HG03520 (cell line): ENCODE data around the gene TEX12.
"Not testable (repeated sequence)": the region's sequence is repeated elsewhere in the genome, so short reads cannot be mapped to it uniquely, and the experiment has no call there.

ENCODE experiments used
- ATAC-seq: cut with Tn5 transposase; IDR thresholded peaks from one replicate; pipeline ENCODE4 v1.9.1; 2021; ENCODE audit warnings: mild to moderate bottlenecking, moderate library complexity; ENCODE audit not compliant: unreplicated experiment

TEX12 gene

DNA sequence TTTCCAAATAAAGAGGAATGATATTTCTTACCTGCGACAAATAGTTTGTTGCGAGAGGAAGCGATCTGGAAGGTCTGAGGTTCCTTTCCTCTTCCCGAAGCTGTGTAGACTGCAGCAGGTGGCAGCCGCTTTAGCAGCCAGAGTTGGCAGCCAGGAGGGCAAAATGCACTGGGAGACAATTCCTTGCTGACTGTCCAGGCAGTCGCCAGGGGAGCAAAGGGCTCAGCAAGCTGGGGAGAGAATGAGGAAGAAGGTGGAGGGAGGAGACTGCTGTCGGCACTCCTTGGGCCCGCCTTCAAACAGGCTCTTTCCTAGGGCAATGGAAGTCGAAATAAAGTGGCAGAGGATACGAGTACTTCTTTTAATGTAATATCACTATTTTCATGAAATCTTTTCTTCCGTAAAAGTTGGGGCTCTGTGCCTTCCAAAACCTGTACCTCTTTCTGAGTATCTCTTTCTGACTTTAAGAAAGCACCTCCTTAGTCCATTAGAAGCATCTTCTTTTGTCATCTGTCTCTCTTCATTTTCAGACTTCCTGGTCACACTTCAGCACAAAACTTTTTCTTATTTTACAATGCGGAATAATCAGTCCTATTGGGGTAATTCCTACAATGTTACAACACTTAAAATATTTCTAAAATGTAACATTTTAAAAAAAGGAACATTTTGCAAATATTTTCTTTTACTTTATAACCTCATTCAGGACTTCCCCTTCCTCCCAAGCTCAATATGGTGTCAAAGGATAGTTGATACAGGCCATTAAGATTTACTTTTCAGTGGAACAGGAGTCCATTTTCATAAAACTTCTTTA lies 3.1 kb upstream of the TEX12 start, which contains the start of gene IL18:
IL18 (minus strand) TSS at position 220 of the 811 bp plus-strand sequence. CDS start 9,041 bp downstream, outside the sequence.
- no peak for ATAC-seq

DNA sequence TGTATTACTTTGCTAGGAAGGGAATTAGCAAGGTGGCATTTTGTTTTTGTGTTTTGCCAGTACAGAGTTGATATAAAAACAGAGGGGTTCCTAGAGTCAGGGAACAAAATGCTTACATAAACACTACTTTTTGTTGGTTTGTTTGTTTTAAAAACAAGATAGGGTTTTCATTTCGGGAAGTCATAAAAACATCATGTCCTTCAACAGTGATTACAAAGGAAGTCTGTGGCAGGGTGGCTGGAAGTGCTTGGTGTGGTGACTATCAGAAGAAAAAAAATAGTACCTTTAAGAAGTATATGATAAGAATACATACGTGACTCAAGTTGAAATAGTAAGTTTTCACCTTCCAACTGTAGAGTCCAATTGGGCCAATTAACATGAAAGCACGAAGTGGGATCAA lies 2.1 kb upstream of the TEX12 start:
- no peak for ATAC-seq

DNA sequence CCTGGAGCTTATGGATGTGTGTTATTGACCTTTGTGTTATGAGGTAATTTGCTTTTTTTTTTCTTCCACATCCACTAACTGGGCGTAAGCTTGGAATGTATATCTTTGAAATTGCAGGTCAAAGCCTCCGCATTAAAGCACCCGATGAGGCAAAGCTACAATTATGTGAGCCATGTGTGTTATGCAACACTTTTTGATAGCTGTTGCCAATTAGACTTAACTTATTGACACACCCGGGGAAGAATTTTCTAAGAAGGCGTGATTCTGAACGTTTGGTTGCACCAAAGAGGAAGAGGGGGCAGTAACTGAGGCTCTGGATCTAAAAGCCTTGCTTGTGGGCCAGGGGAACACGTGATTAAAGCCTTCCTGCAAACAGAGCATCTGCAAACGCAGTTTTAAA lies 610 bp upstream of the TEX12 start:
- no peak for ATAC-seq

DNA sequence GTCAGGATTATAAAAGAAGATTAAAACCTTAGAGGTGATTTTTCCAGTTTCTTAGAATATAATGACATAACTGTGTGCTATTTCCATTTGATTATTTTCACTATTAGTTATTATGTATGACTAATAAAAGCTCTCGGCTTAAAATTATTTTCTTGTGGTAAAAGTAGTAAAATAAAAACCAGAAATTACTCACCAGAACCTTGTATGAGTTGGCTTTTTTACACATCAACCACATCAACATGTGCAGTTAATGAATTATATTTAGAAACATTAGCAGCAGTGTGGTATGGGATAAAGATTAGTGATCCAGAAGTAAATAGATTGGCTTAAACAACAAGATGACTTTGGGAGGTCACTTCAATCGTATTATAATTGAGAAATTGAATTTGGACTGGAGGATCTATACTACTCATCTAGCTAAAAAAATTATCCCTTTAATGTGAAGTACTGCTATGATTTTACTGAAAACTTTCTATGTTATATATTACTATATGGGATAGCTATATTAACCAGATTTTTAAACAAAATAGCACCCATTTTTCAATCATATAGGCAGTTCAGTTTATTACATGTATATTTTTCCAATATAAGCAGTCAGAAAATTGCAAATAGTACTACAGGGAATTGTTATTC lies 5.3 kb downstream of the TEX12 start:
- ATAC-seq: peak; percentile 50

DNA sequence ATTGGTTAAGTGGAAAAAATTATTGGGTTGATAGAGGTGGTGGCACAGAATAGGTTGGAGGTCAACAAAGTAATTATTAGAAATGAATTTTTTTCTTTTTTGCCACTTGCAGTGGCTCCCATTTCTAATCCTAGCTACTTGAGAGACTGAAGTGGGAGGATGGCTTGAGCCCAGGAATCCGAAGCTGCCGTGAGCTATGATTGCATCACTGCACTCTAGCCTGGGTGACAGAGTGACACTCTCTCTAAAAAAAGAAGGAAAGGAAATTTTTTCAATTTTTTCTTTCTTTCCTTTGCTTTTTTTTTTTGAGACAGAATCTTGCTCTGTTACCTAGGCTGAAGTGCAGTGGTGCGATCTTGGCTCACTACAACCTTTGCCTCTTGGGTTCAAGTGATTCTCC lies 6.0 kb downstream of the TEX12 start:
- no peak for ATAC-seq

DNA sequence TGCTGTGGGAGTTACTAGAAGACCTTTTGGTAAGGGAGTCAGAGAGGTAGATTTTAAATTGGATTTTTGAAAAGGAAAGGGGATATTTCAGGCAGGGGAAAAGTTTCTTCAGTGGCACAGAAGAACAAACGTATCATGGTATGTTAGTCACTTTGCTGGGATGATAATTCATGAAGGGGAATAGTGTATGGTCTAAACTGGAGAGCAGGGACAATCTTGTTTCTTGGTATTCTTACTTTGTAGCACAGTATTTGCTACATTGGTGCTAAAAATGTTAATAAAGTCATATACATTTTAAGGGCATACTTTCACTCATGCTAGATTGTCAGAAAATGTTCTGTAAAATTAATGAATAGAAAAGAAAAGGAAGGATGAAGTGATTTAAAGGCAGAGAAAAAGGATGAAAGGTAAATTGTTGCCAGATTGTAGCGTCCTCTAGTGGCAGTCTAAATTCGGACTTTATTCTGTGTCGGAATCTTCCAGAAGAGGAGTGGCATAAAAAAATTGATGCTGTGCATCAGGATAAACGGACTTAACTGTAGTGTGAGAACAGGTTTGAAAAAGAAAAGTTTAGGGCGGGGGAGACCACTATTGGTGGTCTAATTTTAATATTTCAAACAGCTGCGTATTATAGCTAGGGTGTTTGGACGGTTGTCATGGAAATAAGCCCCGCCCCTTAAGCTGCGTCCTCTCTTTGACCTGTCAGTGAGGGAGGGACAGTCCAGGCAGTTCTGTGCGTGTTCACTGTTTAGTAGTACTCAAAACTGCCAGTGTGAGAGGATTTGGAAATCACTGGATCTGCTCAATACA lies 7.8 kb downstream of the TEX12 start, which contains the start of gene BCO2:
BCO2 (plus strand) TSS at position 724 of the 810 bp plus-strand sequence. CDS start 90 bp downstream, outside the sequence.
- ATAC-seq: no peak

DNA sequence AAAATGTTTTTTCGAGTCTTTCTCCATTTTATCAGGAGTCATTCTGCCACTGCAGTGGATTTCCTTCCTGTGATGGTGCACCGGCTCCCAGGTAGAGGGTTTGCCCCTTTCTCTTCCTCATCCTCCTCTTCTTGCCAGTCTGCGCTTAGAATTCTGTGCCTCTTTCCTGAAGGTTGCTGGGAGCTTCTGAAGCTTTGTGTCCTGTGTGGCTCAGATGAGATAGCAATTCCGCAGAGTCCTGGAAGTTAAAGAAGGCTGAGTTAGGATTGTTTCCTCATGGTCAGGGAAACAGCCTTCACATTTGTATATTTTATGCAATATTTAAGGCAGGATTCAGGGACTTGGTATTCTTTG lies 8.4 kb downstream of the TEX12 start:
- ATAC-seq: no peak

DNA sequence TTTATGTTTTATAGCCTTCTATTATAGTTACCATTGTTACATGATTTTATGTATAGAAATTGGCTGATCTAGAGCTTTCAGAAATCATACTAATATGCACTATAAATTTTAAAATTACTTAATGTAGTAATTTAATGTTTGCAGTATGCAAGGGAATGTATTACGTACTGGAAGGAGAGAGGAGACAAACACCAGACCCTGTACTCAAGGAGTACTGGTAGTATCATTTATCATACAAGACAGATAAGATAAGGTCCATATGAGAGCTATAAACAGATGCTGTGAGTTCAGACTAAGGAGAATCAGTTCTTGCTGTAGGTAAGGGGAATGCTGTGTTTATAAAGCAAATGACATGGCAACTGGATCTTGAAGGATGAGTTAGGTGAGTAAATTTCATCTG lies 8.9 kb downstream of the TEX12 start:
- no peak for ATAC-seq

DNA sequence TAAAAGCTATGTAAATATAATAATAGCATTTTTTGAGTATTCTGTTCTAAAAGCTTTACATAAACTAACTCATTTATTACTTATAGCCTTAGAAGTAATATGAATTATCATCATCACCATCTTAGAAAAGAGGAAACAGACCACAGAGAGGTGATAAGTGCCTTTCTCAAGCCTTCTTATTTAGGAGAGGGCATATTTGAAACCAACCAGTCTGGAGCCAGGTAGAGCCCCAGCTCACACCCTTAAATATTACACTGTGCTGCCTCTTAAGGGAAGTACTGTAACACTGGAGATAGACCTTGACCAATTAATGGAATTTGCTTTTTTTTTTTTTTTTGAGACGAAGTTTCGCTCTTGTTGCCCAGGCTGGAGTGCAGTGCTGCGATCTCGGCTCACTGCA lies 10.4 kb downstream of the TEX12 start:
- ATAC-seq: no peak

DNA sequence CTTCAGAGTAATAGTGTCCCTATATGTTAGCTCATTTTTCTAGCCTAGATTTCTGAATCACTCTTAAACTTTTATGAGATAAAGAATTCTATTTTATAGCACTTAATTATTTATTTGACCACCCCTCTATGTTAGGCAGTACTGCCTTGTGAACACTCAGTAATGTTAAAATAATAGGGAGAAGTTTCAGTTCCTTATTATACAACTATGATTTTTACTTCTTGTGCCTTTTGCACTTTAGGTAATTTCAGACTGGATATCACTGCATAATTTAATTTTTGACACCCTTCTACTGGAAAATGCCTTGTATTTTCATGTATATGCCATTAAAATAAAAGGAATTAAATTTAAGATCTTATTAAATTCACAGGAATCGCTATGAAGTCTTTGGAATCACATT lies 11.3 kb downstream of the TEX12 start:
- no peak for ATAC-seq

DNA sequence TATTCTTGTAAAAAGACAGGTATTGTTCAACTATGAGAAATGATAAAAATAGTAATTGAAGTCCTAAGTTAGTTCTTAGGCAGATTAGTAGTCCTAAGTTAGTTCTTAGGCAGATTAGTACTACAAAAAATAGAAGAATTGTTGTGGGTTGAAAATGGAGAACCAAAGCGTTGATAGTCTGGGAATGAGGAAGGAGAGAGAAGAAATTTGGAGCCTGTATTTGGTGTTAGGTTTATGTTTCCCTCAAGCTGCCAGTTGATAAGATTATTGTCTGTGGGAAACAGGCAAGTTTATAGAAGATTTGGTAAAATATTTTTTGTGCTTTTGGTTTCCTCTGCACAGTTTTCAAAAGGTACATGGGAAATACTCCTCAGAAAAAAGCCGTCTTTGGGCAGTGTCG lies 11.8 kb downstream of the TEX12 start:
- no peak for ATAC-seq

DNA sequence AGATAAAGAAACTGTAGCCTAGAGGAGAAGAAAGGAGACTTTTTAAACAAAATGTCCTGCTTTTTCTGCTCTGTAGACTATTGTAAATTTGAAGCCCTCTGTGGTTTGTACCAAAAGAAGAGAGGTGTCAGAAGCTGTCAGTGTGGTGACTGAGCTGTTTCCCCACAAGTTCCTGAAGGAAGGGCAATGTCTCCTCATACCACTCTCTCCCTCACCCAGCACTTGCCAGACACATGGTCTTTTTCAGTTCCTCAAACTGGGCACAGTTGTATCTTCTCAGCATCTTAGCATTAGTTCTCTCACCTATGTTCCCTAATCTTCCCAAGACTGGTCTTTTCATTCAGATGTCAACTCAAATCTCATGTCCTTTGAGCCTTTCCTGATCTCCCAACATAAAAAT lies 12.4 kb downstream of the TEX12 start:
- no peak for ATAC-seq

DNA sequence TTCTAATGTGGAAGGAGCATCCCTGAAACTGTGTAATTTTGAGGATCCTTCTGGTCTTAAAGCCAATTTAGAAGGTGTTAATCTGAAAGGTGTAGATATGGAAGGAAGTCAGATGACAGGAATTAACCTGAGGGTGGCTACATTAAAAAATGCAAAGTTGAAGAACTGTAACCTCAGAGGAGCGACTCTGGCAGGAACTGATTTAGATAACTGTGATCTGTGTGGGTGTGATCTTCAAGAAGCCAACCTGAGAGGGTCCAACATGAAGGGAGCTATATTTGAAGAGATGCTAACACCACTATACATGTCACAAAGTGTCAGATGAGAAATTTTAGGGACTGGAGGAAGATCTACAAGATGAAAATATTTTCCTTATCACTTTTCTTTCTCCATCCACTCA lies 15.7 kb downstream of the TEX12 start:
- no peak for ATAC-seq

DNA sequence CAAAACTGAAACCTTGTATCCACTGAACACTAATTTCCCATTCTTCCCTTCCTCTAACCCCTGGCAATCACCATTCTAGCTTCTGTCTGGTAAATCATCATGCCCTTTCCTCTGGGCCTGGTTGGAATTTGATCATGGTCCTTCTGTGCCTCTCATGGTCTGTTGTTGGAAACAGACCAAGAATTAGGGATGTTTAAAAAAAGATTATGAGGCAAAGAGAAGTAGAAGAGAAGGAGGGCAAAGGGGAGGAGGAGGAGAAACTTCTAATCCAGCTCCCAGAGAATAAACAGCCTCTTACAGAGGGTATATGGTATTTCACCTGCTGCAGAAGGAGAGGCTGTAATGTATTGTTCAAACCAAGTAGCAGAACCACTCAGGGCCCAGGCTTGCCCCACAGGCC lies 18.7 kb downstream of the TEX12 start:
- no peak for ATAC-seq

DNA sequence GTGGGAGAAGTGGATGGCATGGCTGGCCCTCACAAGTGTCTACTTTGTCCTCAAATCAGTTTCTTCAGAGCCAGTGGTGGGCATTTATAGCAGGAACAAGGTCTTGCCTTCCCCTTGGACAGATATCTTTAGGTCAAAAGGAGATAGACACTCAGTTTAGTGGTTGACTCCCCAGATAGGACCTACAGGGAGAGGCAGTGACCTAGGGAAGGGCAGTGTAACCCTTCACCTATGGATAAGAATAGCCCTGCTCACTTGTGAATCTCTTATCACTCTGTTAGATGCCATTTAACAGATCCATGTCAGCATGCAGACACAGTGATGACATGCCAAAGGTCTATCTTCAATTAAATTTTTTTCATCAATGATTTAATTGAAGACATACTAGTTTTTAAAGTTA lies 19.1 kb downstream of the TEX12 start:
- no peak for ATAC-seq

DNA sequence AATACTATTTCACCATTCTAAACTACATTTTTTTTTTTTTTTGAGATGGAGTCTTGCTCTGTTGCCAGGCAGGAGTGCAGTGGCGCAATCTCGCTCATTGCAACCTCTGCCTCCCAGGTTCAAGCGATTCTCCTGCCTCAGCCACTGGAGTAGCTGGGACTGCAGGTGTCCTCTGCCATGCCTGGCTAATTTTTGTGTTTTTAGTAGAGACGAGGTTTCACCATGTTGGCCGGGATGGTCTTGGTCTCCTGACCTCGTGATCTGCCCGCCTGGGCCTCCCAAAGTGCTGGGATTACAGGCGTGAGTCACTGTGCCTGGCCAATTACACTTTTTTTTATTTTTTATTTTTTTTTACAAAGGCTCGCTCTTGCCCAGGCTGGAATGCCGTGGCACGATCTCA lies 27.9 kb downstream of the TEX12 start:
- not testable (repeated sequence) for ATAC-seq

DNA sequence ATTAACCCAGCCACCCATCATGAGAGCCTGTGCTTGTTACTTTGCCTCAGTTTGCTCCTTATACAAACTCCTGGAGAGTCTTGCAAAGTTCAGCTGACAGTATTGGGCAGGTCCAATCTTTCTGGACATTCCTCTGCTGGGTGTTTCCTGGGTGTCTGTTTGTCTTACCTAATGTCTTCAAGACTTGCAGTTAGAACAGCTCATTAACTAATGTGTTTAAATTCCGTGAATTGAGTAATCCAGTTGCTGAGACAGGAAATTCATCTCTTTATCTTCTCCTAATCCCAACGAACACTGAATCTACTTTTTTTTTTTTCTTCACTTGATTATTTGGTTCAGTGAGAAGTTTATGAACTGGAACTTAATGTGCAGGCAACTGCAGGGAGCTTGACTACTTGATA lies 28.8 kb downstream of the TEX12 start:
- ATAC-seq: no peak

DNA sequence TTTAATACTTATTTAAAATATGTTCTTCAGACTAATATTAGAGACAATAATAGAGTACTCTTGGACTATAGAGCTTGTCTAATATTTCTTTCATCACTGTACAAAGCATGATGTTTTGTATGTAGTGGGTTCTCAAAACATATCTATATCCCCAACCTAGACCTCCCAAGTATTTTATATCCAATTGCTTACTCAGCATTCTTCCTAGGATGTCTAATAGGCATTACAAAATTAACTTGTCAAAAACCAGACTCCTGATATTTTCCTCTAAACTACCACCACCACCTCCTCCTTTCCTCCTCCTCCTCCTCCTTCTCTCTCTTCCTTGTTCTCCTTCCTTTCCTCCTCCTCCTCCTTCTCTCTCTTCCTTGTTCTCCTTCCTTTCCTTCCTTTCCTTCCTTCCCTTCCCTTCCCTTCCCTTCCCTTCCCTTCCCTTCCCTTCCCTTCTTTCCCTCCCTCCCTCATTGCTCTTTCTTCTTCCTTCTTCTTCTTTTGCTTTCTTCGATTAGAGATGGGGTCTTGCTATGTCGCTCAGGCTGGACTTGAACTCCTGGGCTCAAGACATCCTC lies 29.4 kb downstream of the TEX12 start:
- ATAC-seq: no peak

DNA sequence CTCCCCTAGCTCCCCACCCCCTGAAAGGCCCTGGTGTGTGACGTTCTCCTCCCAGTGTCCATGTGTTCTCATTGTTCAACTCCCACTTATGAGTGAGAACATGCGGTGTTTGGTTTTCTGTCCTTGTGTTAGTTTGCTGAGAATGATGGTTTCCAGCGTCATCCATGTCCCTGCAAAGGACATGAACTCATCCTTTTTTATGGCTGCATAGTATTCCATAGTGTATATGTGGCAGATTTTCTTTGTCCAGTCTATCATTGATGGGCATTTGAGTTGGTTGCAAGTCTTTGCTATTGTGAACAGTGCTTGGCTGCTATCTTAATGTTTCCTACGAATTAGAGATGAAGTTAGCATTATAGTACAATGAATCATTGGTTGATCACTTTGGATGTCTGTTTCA lies 31.9 kb downstream of the TEX12 start:
- not testable (repeated sequence) for ATAC-seq

DNA sequence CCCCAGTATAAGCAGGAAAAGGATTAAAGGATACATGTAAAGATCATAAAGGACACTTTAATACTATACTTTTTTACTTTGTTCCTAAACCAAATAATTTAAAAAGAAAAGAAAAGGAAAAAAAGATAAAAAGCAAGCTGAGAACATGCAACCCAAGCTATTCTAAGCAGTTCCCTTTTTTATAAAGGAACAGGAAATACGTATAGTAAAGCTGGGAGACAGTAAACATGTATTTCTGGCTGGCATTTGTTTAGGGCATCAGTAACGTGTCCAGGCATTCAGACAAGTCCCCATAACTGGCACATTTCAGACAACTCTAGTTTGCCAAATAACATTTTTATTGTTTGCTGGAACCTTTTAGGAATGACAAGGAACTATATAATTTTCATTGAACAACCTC lies 33.1 kb downstream of the TEX12 start:
- ATAC-seq: no peak

DNA sequence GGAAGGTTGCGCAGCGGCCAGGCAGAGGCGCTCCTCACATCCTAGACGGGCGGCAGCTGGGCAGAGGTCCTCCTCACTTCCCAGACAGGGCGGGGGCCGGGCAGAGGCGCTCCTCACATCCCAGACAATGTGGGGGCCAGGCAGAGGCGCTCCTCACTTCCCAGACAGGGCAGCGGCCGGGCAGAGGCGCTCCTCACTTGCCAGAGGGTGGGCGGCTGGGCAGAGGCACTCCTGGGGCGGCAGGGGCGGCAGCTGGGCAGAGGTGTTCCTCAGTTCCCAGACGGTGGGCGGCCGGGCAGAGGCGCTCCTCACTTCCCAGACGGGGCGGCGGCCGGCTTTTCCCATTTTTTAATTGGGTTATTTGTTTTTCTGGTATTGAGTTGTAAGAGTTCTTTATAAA lies 38.9 kb downstream of the TEX12 start:
- ATAC-seq: no peak
